ENCODE measurements around the gene TEX26. TPM values are rescaled to one million over a fixed set of nuclear protein-coding genes. Genes with fewer than 3 reads are reported as not detected.

TEX26 gene
- polyA plus RNA-seq, 3 donors: not detected

DNA sequence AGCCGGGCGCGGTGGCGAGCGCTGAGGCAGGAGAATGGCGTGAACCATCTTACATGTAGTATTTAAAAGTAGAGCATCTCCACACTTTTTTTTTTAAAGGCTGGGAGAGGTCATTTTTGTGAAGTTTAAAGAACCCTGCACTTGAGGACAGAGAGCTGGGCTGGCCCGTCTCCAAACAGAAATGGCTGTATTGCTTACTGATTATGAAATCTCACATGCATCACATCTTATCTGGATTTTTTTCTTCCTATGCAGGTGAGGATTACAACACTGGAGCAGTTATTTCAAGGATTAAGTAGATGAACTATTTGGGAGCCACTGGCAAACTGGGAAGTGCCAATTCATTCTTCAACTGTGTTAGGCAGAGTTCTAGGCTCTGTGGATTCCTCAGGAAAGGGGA is 59.5 kb downstream of the TEX26 start:
- intact Hi-C loops (cut with micrococcal nuclease): no loop called here
- Mint-ChIP-seq H3K4me1 (no peaks in the 10 kb centered on the region), H3K4me3 (no peak overlapping the region), H3K27ac (no peak overlapping the region), H3K36me3 (no peaks in the 10 kb centered on the region), H3K27me3 (ENCODE audit: low read depth in 3 of 3) (peaks cover 2 to 7% (median 7%) of the 10 kb centered on the region in 3 donors), H3K9me3 (peaks cover 0 to 5% (median 2%) of the 10 kb centered on the region in 7 donors)
- H3K27ac ChIP-seq (ENCODE audit: low read depth in 1 of 2, low read length in 2 of 2): no peak overlapping the region
- H4K20me1 ChIP-seq (ENCODE audit: insufficient read depth, low read length): no peaks in the 10 kb centered on the region
- no peaks in the 10 kb centered on the region for H3K27me3 ChIP-seq (ENCODE audit: control insufficient read depth in 2 of 2, insufficient read depth in 2 of 2, low read length in 2 of 2)
- H3K4me2 ChIP-seq (replicated peaks; ENCODE audit: extremely low read depth, low read length, poor library complexity, severe bottlenecking): no peak overlapping the region
- no peak overlapping the region for H3K4me3 ChIP-seq (replicated peaks in 1 of 3; ENCODE audit: low read depth in 2 of 3, low read length in 3 of 3)
- no peak for DNase-seq
- H3K79me2 ChIP-seq (ENCODE audit: insufficient read depth, low read length): no peaks in the 10 kb centered on the region
- no peaks in the 10 kb centered on the region for H3K4me1 ChIP-seq (ENCODE audit: control insufficient read depth in 1 of 2, insufficient read depth in 2 of 2, low read length in 2 of 2)
- H2AFZ ChIP-seq (ENCODE audit: insufficient read depth, low read depth, low read length, poor library complexity, severe bottlenecking): no peak overlapping the region
- WGBS (ENCODE audit: insufficient coverage): no CpG with 5 or more reads among the region's 7 CpGs
- H3K36me3 ChIP-seq (replicated peaks in 1 of 2; ENCODE audit: control insufficient read depth in 1 of 2, insufficient read depth in 2 of 2, low read length in 2 of 2): no peaks in the 10 kb centered on the region
- no peak overlapping the region for H3K9ac ChIP-seq (ENCODE audit: insufficient read depth, low read length, poor library complexity, severe bottlenecking)
- TF ChIP-seq, protein P1, sequence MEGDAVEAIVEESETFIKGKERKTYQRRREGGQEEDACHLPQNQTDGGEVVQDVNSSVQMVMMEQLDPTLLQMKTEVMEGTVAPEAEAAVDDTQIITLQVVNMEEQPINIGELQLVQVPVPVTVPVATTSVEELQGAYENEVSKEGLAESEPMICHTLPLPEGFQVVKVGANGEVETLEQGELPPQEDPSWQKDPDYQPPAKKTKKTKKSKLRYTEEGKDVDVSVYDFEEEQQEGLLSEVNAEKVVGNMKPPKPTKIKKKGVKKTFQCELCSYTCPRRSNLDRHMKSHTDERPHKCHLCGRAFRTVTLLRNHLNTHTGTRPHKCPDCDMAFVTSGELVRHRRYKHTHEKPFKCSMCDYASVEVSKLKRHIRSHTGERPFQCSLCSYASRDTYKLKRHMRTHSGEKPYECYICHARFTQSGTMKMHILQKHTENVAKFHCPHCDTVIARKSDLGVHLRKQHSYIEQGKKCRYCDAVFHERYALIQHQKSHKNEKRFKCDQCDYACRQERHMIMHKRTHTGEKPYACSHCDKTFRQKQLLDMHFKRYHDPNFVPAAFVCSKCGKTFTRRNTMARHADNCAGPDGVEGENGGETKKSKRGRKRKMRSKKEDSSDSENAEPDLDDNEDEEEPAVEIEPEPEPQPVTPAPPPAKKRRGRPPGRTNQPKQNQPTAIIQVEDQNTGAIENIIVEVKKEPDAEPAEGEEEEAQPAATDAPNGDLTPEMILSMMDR (IDR thresholded peaks at IDR 0.05): no peak
- no peaks in the 10 kb centered on the region for H3K9me3 ChIP-seq (replicated peaks in 1 of 2; ENCODE audit: control insufficient read depth in 1 of 2, insufficient read depth in 1 of 2, low read length in 2 of 2)

DNA sequence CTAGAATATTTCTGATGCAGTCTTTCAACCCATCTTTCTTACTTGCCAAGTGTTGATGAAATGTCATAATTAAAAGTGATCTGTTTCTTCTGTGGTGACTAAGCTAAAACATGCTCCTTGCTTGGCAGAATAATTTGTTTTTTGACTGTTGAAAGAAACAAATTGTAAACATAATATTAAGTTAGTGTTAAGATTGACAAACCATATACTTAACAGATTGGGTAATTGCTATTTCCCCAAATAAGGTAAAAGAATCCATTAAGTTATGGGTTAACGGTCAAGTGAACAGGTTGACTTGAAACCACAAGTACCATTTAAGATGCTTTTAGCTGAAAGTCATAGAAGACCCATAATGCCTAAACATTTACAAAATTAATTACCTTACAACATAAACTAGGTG is 62.9 kb downstream of the TEX26 start:
- H3K9me3 Mint-ChIP-seq: peaks cover 0 to 2% (median 0%) of the 10 kb centered on the region in 7 donors
- Histone ChIP-seq H3K4me1 (ENCODE audit: control insufficient read depth in 1 of 2, insufficient read depth in 2 of 2, low read length in 2 of 2) (no peaks in the 10 kb centered on the region), H2AFZ (ENCODE audit: insufficient read depth, low read depth, low read length, poor library complexity, severe bottlenecking) (no peak overlapping the region), H3K4me2 (replicated peaks; ENCODE audit: extremely low read depth, low read length, poor library complexity, severe bottlenecking) (no peak overlapping the region), H3K36me3 (replicated peaks in 1 of 2; ENCODE audit: control insufficient read depth in 1 of 2, insufficient read depth in 2 of 2, low read length in 2 of 2) (no peaks in the 10 kb centered on the region), H3K27ac (ENCODE audit: low read depth in 1 of 2, low read length in 2 of 2) (no peak overlapping the region), H3K4me3 (replicated peaks in 1 of 3; ENCODE audit: low read depth in 2 of 3, low read length in 3 of 3) (no peak overlapping the region), H3K27me3 (ENCODE audit: control insufficient read depth in 2 of 2, insufficient read depth in 2 of 2, low read length in 2 of 2) (no peaks in the 10 kb centered on the region), H3K79me2 (ENCODE audit: insufficient read depth, low read length) (no peaks in the 10 kb centered on the region), H3K9ac (ENCODE audit: insufficient read depth, low read length, poor library complexity, severe bottlenecking) (no peak overlapping the region), H3K9me3 (replicated peaks in 1 of 2; ENCODE audit: control insufficient read depth in 1 of 2, insufficient read depth in 1 of 2, low read length in 2 of 2) (no peaks in the 10 kb centered on the region), H4K20me1 (ENCODE audit: insufficient read depth, low read length) (no peaks in the 10 kb centered on the region)
- WGBS (ENCODE audit: insufficient coverage): no CpG with 5 or more reads among the region's 1 CpG
- H3K36me3 Mint-ChIP-seq: no peaks in the 10 kb centered on the region
- no peak overlapping the region for H3K27ac Mint-ChIP-seq
- no peak overlapping the region for H3K4me3 Mint-ChIP-seq
- H3K4me1 Mint-ChIP-seq: no peaks in the 10 kb centered on the region
- intact Hi-C loops (cut with micrococcal nuclease): no loop called here
- TF ChIP-seq, protein P1 (IDR thresholded peaks at IDR 0.05): no peak
- no peak for DNase-seq
- peaks cover 2 to 13% (median 5%) of the 10 kb centered on the region in 3 donors for H3K27me3 Mint-ChIP-seq (ENCODE audit: low read depth in 3 of 3)

All from CD14-positive monocyte (primary cell).